AG04450 (cell line): ENCODE results near the gene ITGB8. TPM values are rescaled to one million over a fixed set of nuclear protein-coding genes. Genes with fewer than 3 reads are reported as not detected.

Experiments
- CTCF ChIA-PET: fragments of 300-600, 350-600 bp; formaldehyde crosslinking; extraction: SDS; loops from one replicate; lab custom pipeline; 2022; ENCODE audit warnings: antibody characterized with exemption, inconsistent platforms; lab: Charles Lee
- POLR2A ChIA-PET: fragments of 350-600 bp; formaldehyde crosslinking; extraction: SDS; loops from one replicate; lab custom pipeline; 2021; ENCODE audit warnings: antibody characterized with exemption, inconsistent platforms; lab: Yijun Ruan, JAX
- DNase-seq: peaks from one replicate; pipeline ENCODE4 v3.0.0-alpha.2; 2011; ENCODE audit warnings: low read depth, low spot score
- H3K27ac ChIP-seq: one replicate; pipeline ENCODE4 v1.5.1; 2012; ENCODE audit warnings: low read depth, low read length, control low read depth
- H3K27me3 ChIP-seq: one replicate; pipeline ENCODE4 v1.6.0; 2012; ENCODE audit warnings: low read length; ENCODE audit not compliant: control insufficient read depth, insufficient read depth
- H3K4me3 ChIP-seq: 2 replicates; pipeline ENCODE4 v1.5.1; 2011; ENCODE audit warnings: mild to moderate bottlenecking, low read depth, low read length, control low read depth
- H3K9me3 ChIP-seq: 2 replicates; pipeline ENCODE4 v1.5.1; 2012; ENCODE audit warnings: low read length; ENCODE audit not compliant: control insufficient read depth, insufficient read depth
- CTCF ChIP-seq: IDR thresholded peaks from 2 replicates; pipeline ENCODE4 v1.5.1; 2011; ENCODE audit warnings: low read depth, low read length, control low read depth, inconsistent platforms
- polyA plus RNA-seq: library from polyadenylated mRNA; depleted of rRNA; stranded (reverse); fragments of >200 nt; gene quantifications from 2 replicates; pipeline ENCODE4 v1.2.3, GENCODE V29; 2011

Gene ITGB8
- polyA plus RNA-seq, 1 experiment = 12.3 TPM

- no peak for DNase-seq
- Histone ChIP-seq H3K9me3 (no peaks in the 10 kb centered on the region), H3K4me3 (no peak overlapping the region), H3K27me3 (no peaks in the 10 kb centered on the region), H3K27ac (no peak overlapping the region)
- TF ChIP-seq CTCF = no peak
- ChIA-PET POLR2A (no interaction called here), CTCF (no interaction called here)
Measured at GRCh38 chr7:20302891-20303290, 27.8 kb upstream of the ITGB8 start.

GRCh38 chr7:20304366-20304765 is 26.3 kb upstream of the ITGB8 start:
- DNase-seq = no peak
- ChIA-PET POLR2A (no interaction called here), CTCF (interaction anchor here (1.2 to 1.5 kb wide), 2 partner anchors 8 to 131 kb away, joined by 4 to 6 read pairs; no protein-coding TSS in a partner anchor)
- Histone ChIP-seq H3K27ac (no peak overlapping the region), H3K9me3 (no peaks in the 10 kb centered on the region), H3K27me3 (no peaks in the 10 kb centered on the region), H3K4me3 (no peak overlapping the region)
- TF ChIP-seq CTCF = no peak

GRCh38 chr7:20305726-20306125 is 25.0 kb upstream of the ITGB8 start:
- DNase-seq = no peak
- TF ChIP-seq CTCF = no peak
- CTCF ChIA-PET = interaction anchor here (1.1 to 1.5 kb wide), 2 partner anchors 133 to 551 kb away, joined by 3 to 4 read pairs; no protein-coding TSS in a partner anchor
- Histone ChIP-seq H3K4me3 (no peak overlapping the region), H3K9me3 (no peaks in the 10 kb centered on the region), H3K27me3 (no peaks in the 10 kb centered on the region), H3K27ac (no peak overlapping the region)
- POLR2A ChIA-PET = no interaction called here

- no peaks in the 10 kb centered on the region for H3K27me3 ChIP-seq
- DNase-seq = no peak
- no peaks in the 10 kb centered on the region for H3K9me3 ChIP-seq
- POLR2A ChIA-PET = interaction anchor here (1.0 kb wide), 1 partner anchor 24 kb away, joined by 3 read pairs; the partner anchor contains the start of gene ITGB8
- H3K27ac ChIP-seq = no peak overlapping the region
- H3K4me3 ChIP-seq = no peak overlapping the region
- no peak for TF ChIP-seq CTCF
- CTCF ChIA-PET = interaction anchor here (1.1 kb wide), 1 partner anchor 551 kb away, joined by 3 read pairs; no protein-coding TSS in a partner anchor
Measured at GRCh38 chr7:20306180-20306946, 24.3 kb upstream of the ITGB8 start.

GRCh38 chr7:20307119-20307518 is 23.6 kb upstream of the ITGB8 start:
- Histone ChIP-seq H3K27me3 (no peaks in the 10 kb centered on the region), H3K27ac (no peak overlapping the region)
- POLR2A ChIA-PET = interaction anchor here (1.0 kb wide), 1 partner anchor 23 kb away, joined by 3 read pairs; the partner anchor contains the start of gene ITGB8

More at GRCh38 chr7:20307119-20307518, 23.6 kb upstream of the ITGB8 start:
- Histone ChIP-seq H3K4me3 (no peak overlapping the region), H3K9me3 (no peaks in the 10 kb centered on the region)
- CTCF ChIA-PET = interaction anchor here (0.6 to 0.9 kb wide), 2 partner anchors 87 to 598 kb away, joined by 3 read pairs; no protein-coding TSS in a partner anchor
- TF ChIP-seq CTCF = no peak
- no peak for DNase-seq
